ENCODE measurements around the gene FUT8. TPM values are rescaled to one million over a fixed set of nuclear protein-coding genes. Genes with fewer than 3 reads are reported as not detected.
"Not testable (repeated sequence)": the region's sequence is repeated elsewhere in the genome, so short reads cannot be mapped to it uniquely, and the experiment has no call there.

The FUT8 gene
- total RNA-seq, 1 donor from 2014 or later, result 18.1 TPM

DNA sequence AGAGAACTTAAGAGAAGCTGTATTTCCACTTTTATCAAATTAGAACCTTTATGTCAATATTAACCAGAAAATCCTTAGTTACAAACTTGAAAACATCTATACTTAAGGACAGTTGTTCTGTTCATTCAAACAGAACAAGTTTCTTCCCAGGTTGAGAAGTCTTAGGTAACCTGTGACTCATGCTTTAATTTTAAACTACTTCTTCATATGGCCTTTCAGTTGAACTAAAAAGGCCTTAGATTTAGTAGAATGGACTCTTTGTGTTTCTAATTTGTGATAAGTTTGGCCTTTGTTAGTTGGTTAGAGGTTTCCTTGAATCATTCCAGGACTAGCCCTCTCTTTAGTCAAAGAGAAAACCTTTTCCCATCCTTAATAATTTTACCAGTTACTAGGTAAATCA lies 274.2 kb downstream of the FUT8 start:
- H3K9me3 Mint-ChIP-seq (ENCODE audit: low read depth), result no peaks in the 10 kb centered on the region
- H3K27ac Mint-ChIP-seq (ENCODE audit: unreplicated experiment), result no peak overlapping the region
- no peaks in the 10 kb centered on the region for H3K36me3 Mint-ChIP-seq (ENCODE audit: low read depth)
- TF ChIP-seq, protein P1, sequence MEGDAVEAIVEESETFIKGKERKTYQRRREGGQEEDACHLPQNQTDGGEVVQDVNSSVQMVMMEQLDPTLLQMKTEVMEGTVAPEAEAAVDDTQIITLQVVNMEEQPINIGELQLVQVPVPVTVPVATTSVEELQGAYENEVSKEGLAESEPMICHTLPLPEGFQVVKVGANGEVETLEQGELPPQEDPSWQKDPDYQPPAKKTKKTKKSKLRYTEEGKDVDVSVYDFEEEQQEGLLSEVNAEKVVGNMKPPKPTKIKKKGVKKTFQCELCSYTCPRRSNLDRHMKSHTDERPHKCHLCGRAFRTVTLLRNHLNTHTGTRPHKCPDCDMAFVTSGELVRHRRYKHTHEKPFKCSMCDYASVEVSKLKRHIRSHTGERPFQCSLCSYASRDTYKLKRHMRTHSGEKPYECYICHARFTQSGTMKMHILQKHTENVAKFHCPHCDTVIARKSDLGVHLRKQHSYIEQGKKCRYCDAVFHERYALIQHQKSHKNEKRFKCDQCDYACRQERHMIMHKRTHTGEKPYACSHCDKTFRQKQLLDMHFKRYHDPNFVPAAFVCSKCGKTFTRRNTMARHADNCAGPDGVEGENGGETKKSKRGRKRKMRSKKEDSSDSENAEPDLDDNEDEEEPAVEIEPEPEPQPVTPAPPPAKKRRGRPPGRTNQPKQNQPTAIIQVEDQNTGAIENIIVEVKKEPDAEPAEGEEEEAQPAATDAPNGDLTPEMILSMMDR (IDR thresholded peaks at IDR 0.05), result no peak
- H3K4me1 Mint-ChIP-seq (ENCODE audit: low read depth), result no peaks in the 10 kb centered on the region
- no peaks in the 10 kb centered on the region for H3K27me3 Mint-ChIP-seq (ENCODE audit: low read depth)
- DNase-seq (ENCODE audit: low spot score), result no peak
- H3K4me3 Mint-ChIP-seq (ENCODE audit: unreplicated experiment), result no peak overlapping the region

GRCh38 chr14:65689070-65689469 lies 276.5 kb downstream of the FUT8 start:
- Mint-ChIP-seq H3K27me3 (ENCODE audit: low read depth) (no peaks in the 10 kb centered on the region), H3K4me1 (ENCODE audit: low read depth) (no peaks in the 10 kb centered on the region), H3K9me3 (ENCODE audit: low read depth) (peaks cover 3% of the 10 kb centered on the region), H3K36me3 (ENCODE audit: low read depth) (peaks cover 1% of the 10 kb centered on the region), H3K4me3 (ENCODE audit: unreplicated experiment) (no peak overlapping the region), H3K27ac (ENCODE audit: unreplicated experiment) (no peak overlapping the region)
- no peak for DNase-seq (ENCODE audit: low spot score)
- TF ChIP-seq, protein P1 (IDR thresholded peaks at IDR 0.05), result no peak

GRCh38 chr14:65692566-65692965 lies 280.0 kb downstream of the FUT8 start:
- not testable (repeated sequence) for H3K36me3 Mint-ChIP-seq (ENCODE audit: low read depth); H3K27ac Mint-ChIP-seq (ENCODE audit: unreplicated experiment); H3K9me3 Mint-ChIP-seq (ENCODE audit: low read depth); H3K4me3 Mint-ChIP-seq (ENCODE audit: unreplicated experiment); H3K27me3 Mint-ChIP-seq (ENCODE audit: low read depth); DNase-seq (ENCODE audit: low spot score)
- H3K4me1 Mint-ChIP-seq (ENCODE audit: low read depth), result peaks cover 12% of the 10 kb centered on the region

DNA sequence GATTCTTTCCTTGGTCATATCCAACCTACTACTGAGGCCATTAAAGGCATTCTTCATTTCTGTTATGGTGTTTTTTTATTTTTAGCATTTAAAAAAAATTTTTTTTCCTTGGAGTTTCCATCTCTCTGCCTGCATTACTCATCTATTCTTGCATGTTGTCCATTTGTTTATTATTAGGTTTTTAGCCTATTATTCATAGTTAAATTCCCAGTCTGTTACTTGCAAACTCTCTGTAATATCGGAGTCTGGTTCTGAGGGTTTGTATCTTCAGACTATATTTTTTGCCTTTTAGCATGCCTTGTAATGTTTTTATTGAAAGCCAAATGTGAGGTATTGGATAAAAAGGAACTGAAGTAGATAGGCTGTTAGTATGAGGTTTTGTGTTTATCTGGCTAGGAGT lies 284.3 kb downstream of the FUT8 start:
- H3K4me3 Mint-ChIP-seq (ENCODE audit: unreplicated experiment), result no peak overlapping the region
- H3K4me1 Mint-ChIP-seq (ENCODE audit: low read depth), result peaks cover 12% of the 10 kb centered on the region
- peak overlapping the region; percentile 25 for H3K27ac Mint-ChIP-seq (ENCODE audit: unreplicated experiment)
- no peak for DNase-seq (ENCODE audit: low spot score)
- TF ChIP-seq, protein P1 (IDR thresholded peaks at IDR 0.05), result no peak
- H3K36me3 Mint-ChIP-seq (ENCODE audit: low read depth), result peaks cover 1% of the 10 kb centered on the region
- H3K9me3 Mint-ChIP-seq (ENCODE audit: low read depth), result peaks cover 9% of the 10 kb centered on the region
- no peaks in the 10 kb centered on the region for H3K27me3 Mint-ChIP-seq (ENCODE audit: low read depth)

- Mint-ChIP-seq H3K36me3 (ENCODE audit: low read depth) (peaks cover 2% of the 10 kb centered on the region), H3K4me1 (ENCODE audit: low read depth) (no peaks in the 10 kb centered on the region), H3K27me3 (ENCODE audit: low read depth) (no peaks in the 10 kb centered on the region), H3K27ac (ENCODE audit: unreplicated experiment) (no peak overlapping the region), H3K9me3 (ENCODE audit: low read depth) (peaks cover 12% of the 10 kb centered on the region), H3K4me3 (ENCODE audit: unreplicated experiment) (no peak overlapping the region)
- no peak for DNase-seq (ENCODE audit: low spot score)
- TF ChIP-seq, protein P1 (IDR thresholded peaks at IDR 0.05), result no peak
Observed at GRCh38 chr14:65703521-65703920, 291.0 kb downstream of the FUT8 start.

- H3K27ac Mint-ChIP-seq (ENCODE audit: unreplicated experiment), result no peak overlapping the region
- no peaks in the 10 kb centered on the region for H3K4me1 Mint-ChIP-seq (ENCODE audit: low read depth)
- TF ChIP-seq, protein P1 (IDR thresholded peaks at IDR 0.05), result no peak
- H3K27me3 Mint-ChIP-seq (ENCODE audit: low read depth), result no peaks in the 10 kb centered on the region
- H3K4me3 Mint-ChIP-seq (ENCODE audit: unreplicated experiment), result no peak overlapping the region
- H3K9me3 Mint-ChIP-seq (ENCODE audit: low read depth), result peaks cover 14% of the 10 kb centered on the region
- no peak for DNase-seq (ENCODE audit: low spot score)
- peaks cover 2% of the 10 kb centered on the region for H3K36me3 Mint-ChIP-seq (ENCODE audit: low read depth)
Observed at GRCh38 chr14:65703996-65704395, 291.5 kb downstream of the FUT8 start.

All from chondrocyte (in vitro differentiated cells).